ENCODE data around the gene ZPR1. TPM values are rescaled to one million over a fixed set of nuclear protein-coding genes. Genes with fewer than 3 reads are reported as not detected.

ZPR1 gene
- total RNA-seq, 2 experiments from 2014 or later, result 117 to 118 TPM

DNA sequence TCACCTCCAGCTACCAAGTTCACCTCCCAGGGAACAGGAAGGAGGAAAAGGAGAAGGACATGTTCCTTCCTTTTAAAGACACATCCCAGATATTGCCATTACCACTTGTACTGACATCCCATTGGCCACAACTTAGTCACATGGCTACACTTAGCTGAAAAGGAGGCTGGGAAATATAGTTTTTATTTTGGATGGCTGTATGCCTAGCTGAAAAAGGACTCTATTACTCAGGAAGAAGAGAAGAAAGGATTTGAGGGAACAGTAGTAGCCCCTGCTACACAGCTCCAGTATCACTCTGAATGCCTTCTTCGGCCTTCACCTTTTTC is 5.9 kb upstream of the ZPR1 start:
- H3K27me3 Mint-ChIP-seq, result peaks cover 8% of the 10 kb centered on the region
- DNase-seq, result no peak
- Histone ChIP-seq H3K36me3 (ENCODE audit: insufficient read depth, low read length) (no peaks in the 10 kb centered on the region), H3K4me3 (ENCODE audit: low read length) (no peak overlapping the region), H3K27me3 (ENCODE audit: control insufficient read depth in 1 of 2, insufficient read depth in 2 of 2, low read length in 2 of 2) (no peaks in the 10 kb centered on the region), H3K9me3 (ENCODE audit: control insufficient read depth in 1 of 2, insufficient read depth in 1 of 2, low read length in 2 of 2) (no peaks in the 10 kb centered on the region), H3K4me1 (ENCODE audit: insufficient read depth, low read length) (peaks cover 12% of the 10 kb centered on the region), H3K27ac (ENCODE audit: low read depth in 1 of 2, low read length in 2 of 2) (no peak overlapping the region)
- H3K36me3 Mint-ChIP-seq (ENCODE audit: low read depth), result no peaks in the 10 kb centered on the region
- H3K9me3 Mint-ChIP-seq, result no peaks in the 10 kb centered on the region
- intact Hi-C loops (cut with DNase I, micrococcal nuclease), result loop anchor here in 1 of 2 experiments (5.0 kb wide), 1 partner anchor 59 kb away; no protein-coding TSS in a partner anchor
- TF ChIP-seq, protein P1, sequence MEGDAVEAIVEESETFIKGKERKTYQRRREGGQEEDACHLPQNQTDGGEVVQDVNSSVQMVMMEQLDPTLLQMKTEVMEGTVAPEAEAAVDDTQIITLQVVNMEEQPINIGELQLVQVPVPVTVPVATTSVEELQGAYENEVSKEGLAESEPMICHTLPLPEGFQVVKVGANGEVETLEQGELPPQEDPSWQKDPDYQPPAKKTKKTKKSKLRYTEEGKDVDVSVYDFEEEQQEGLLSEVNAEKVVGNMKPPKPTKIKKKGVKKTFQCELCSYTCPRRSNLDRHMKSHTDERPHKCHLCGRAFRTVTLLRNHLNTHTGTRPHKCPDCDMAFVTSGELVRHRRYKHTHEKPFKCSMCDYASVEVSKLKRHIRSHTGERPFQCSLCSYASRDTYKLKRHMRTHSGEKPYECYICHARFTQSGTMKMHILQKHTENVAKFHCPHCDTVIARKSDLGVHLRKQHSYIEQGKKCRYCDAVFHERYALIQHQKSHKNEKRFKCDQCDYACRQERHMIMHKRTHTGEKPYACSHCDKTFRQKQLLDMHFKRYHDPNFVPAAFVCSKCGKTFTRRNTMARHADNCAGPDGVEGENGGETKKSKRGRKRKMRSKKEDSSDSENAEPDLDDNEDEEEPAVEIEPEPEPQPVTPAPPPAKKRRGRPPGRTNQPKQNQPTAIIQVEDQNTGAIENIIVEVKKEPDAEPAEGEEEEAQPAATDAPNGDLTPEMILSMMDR (IDR thresholded peaks at IDR 0.05), result no peak
- peak; percentile 47 for ATAC-seq (ENCODE audit: poor library complexity)
- ChIA-PET CTCF (no interaction called here), POLR2A (interaction anchor here (1.3 kb wide), 1 partner anchor 42 kb away, joined by 4 read pairs; no protein-coding TSS in a partner anchor)
- H3K27ac Mint-ChIP-seq, result no peak overlapping the region
- peaks cover 20% of the 10 kb centered on the region for H3K4me1 Mint-ChIP-seq (ENCODE audit: low read depth)
- H3K4me3 Mint-ChIP-seq, result no peak overlapping the region

DNA sequence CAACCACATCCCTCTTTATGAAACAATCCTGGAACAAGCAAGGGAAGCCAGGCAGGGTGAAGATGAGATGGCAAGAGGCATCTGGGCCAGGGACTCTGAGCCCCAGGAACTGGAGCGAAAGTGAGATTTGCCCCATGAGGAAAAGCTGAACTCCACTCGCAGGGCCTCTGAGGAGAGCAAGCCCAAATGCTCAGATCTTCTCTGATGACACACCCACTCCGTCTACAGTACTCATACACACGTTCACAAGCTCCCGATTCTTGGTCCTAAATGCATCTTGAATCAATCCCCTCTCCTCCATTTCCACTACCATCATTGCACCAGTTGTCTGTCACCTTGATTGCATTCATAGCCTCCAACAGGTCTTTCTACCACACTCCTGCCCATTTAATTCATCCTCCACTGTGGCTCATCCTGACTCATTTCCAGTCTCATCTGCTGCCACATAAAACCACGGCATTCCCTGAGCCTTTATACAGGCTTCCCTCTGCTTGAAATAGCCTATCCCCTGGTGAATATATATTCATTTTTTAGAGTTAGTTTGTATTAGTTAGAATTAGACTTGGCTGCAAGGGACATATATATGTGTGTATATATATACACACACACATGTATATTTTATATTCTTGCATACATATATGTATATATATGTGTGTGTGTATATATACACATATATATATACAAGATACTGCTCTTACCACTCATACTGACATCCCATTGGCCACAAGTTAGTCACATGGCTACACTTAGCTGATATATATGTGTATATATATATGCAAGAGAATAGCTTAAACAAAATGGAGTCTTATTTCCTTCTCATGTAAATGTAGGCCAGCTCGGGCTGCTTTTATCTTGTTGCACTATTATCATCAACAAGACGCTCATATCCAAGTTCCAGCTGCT is 5.3 kb upstream of the ZPR1 start:
- intact Hi-C loops (cut with DNase I, micrococcal nuclease), result loop anchor here in 1 of 2 experiments (5.0 kb wide), 1 partner anchor 59 kb away; no protein-coding TSS in a partner anchor
- ChIA-PET CTCF (interaction anchor here (1.3 kb wide), 1 partner anchor 43 kb away, joined by 6 read pairs; no protein-coding TSS in a partner anchor), POLR2A (interaction anchor here (1.3 kb wide), 1 partner anchor 43 kb away, joined by 4 read pairs; no protein-coding TSS in a partner anchor)
- Mint-ChIP-seq H3K36me3 (ENCODE audit: low read depth) (peaks cover 5% of the 10 kb centered on the region), H3K9me3 (no peaks in the 10 kb centered on the region), H3K27me3 (peaks cover 8% of the 10 kb centered on the region), H3K4me1 (ENCODE audit: low read depth) (peaks cover 26% of the 10 kb centered on the region), H3K4me3 (peak overlapping the region; percentile 4), H3K27ac (no peak overlapping the region)
- no peaks in the 10 kb centered on the region for H3K9me3 ChIP-seq (ENCODE audit: control insufficient read depth in 1 of 2, insufficient read depth in 1 of 2, low read length in 2 of 2)
- H3K27me3 ChIP-seq (ENCODE audit: control insufficient read depth in 1 of 2, insufficient read depth in 2 of 2, low read length in 2 of 2), result no peaks in the 10 kb centered on the region
- no peak overlapping the region for H3K4me3 ChIP-seq (ENCODE audit: low read length)
- DNase-seq, result no peak
- H3K4me1 ChIP-seq (ENCODE audit: insufficient read depth, low read length), result peaks cover 18% of the 10 kb centered on the region
- no peaks in the 10 kb centered on the region for H3K36me3 ChIP-seq (ENCODE audit: insufficient read depth, low read length)
- TF ChIP-seq, protein P1 (IDR thresholded peaks at IDR 0.05), result no peak
- no peak overlapping the region for H3K27ac ChIP-seq (ENCODE audit: low read depth in 1 of 2, low read length in 2 of 2)
- ATAC-seq (ENCODE audit: poor library complexity), result peak; percentile 14

GRCh38 chr11:116792144-116792868 is 4.5 kb upstream of the ZPR1 start:
- H3K9me3 Mint-ChIP-seq, result no peaks in the 10 kb centered on the region
- no peak for ATAC-seq (ENCODE audit: poor library complexity)
- no peak for DNase-seq
- peaks cover 8% of the 10 kb centered on the region for H3K27me3 Mint-ChIP-seq
- H3K4me1 Mint-ChIP-seq (ENCODE audit: low read depth), result peaks cover 31% of the 10 kb centered on the region
- H3K4me3 Mint-ChIP-seq, result no peak overlapping the region
- intact Hi-C loops (cut with DNase I, micrococcal nuclease), result loop anchor here in 1 of 2 experiments (5.0 kb wide), 1 partner anchor 60 kb away; no protein-coding TSS in a partner anchor
- Histone ChIP-seq H3K9me3 (ENCODE audit: control insufficient read depth in 1 of 2, insufficient read depth in 1 of 2, low read length in 2 of 2) (no peaks in the 10 kb centered on the region), H3K36me3 (ENCODE audit: insufficient read depth, low read length) (no peaks in the 10 kb centered on the region), H3K27ac (ENCODE audit: low read depth in 1 of 2, low read length in 2 of 2) (no peak overlapping the region), H3K4me3 (ENCODE audit: low read length) (no peak overlapping the region), H3K27me3 (ENCODE audit: control insufficient read depth in 1 of 2, insufficient read depth in 2 of 2, low read length in 2 of 2) (no peaks in the 10 kb centered on the region), H3K4me1 (ENCODE audit: insufficient read depth, low read length) (peaks cover 22% of the 10 kb centered on the region)
- TF ChIP-seq, protein P1 (IDR thresholded peaks at IDR 0.05), result no peak
- H3K36me3 Mint-ChIP-seq (ENCODE audit: low read depth), result peaks cover 11% of the 10 kb centered on the region
- POLR2A ChIA-PET, result no interaction called here
- no peak overlapping the region for H3K27ac Mint-ChIP-seq
- CTCF ChIA-PET, result interaction anchor here (1.3 to 1.6 kb wide), 2 partner anchors 20 to 44 kb away, joined by 6 to 13 read pairs; partner anchors contain the start of gene BUD13
